AG09309 (cell line): ENCODE results near the gene STEEP1.

Experiments
- DNase-seq: peaks from one replicate; pipeline ENCODE4 v3.0.0-alpha.2; 2010; ENCODE audit warnings: low read depth
- H3K4me3 ChIP-seq: 2 replicates; pipeline ENCODE4 v1.5.1; 2011; ENCODE audit warnings: mild to moderate bottlenecking, low read depth, low read length, moderate library complexity; ENCODE audit not compliant: control insufficient read depth
- CTCF ChIP-seq: IDR thresholded peaks from 2 replicates; pipeline ENCODE4 v1.5.1; 2011; ENCODE audit warnings: mild to moderate bottlenecking, low read depth, low read length, inconsistent platforms; ENCODE audit not compliant: insufficient read depth, control insufficient read depth; ENCODE audit errors: missing control alignments

Gene STEEP1

GRCh38 chrX:119565107-119565663, at the start of gene STEEP1:
TSS of gene STEEP1 (minus strand) at chrX:119565409. CDS start at chrX:119565355, 54 bp downstream.
- no peak for TF ChIP-seq CTCF
- peak within 1 kb of the TSS; percentile 66 for H3K4me3 ChIP-seq
- peak; percentile 62 for DNase-seq

GRCh38 chrX:119614776-119615175, 49.6 kb upstream of the STEEP1 start:
- no peak for TF ChIP-seq CTCF
- no peak overlapping the region for H3K4me3 ChIP-seq
- no peak for DNase-seq

GRCh38 chrX:119607018-119607389, 41.8 kb upstream of the STEEP1 start:
- peak overlapping the region; percentile 62 for H3K4me3 ChIP-seq
- DNase-seq, result no peak
- TF ChIP-seq CTCF, result no peak

- H3K4me3 ChIP-seq, result peak within 1 kb of the TSS; percentile 62
- no peak for TF ChIP-seq CTCF
- peak; percentile 62 for DNase-seq
These were observed 41.2 kb upstream of the STEEP1 start, which contains the start of gene NKRF for GRCh38 chrX:119606280-119607017. TSS of gene NKRF (minus strand) at chrX:119606424.

GRCh38 chrX:119605464-119606279, 40.5 kb upstream of the STEEP1 start:
- TF ChIP-seq CTCF, result no peak
- no peak for DNase-seq
- H3K4me3 ChIP-seq, result peak overlapping the region; percentile 62

- no peak for DNase-seq
- peak overlapping the region; percentile 62 for H3K4me3 ChIP-seq
- TF ChIP-seq CTCF, result no peak
These were observed 39.7 kb upstream of the STEEP1 start for GRCh38 chrX:119604766-119605463.
